Stimulated activated CD8-positive, alpha-beta memory T cell treated with anti-CD3 and anti-CD28 coated beads, Interleukin-15, amount 100 ng/mL, for 1 hour (primary cell): ENCODE measurements around the gene ANO2.

Source experiments
- DNase-seq: peaks from one replicate; pipeline ENCODE4 v3.0.0-alpha.2; 2020; ENCODE audit warnings: low read depth

ANO2 gene

GRCh38 chr12:5777451-5777850, 167.6 kb downstream of the ANO2 start:
- DNase-seq = no peak

- no peak for DNase-seq
Observed at GRCh38 chr12:5776091-5776490, 169.0 kb downstream of the ANO2 start.

- no peak for DNase-seq
Observed at GRCh38 chr12:5773550-5773949, 171.5 kb downstream of the ANO2 start.

- no peak for DNase-seq
Observed at GRCh38 chr12:5771756-5772155, 173.3 kb downstream of the ANO2 start.

- DNase-seq = no peak
Observed at GRCh38 chr12:5770727-5771126, 174.3 kb downstream of the ANO2 start.

- no peak for DNase-seq
Observed at GRCh38 chr12:5768581-5769196, 176.4 kb downstream of the ANO2 start.

- no peak for DNase-seq
Observed at GRCh38 chr12:5768171-5768570, 176.9 kb downstream of the ANO2 start.

GRCh38 chr12:5758347-5758746, 186.7 kb downstream of the ANO2 start:
- DNase-seq = no peak

- DNase-seq = no peak
Observed at GRCh38 chr12:5756338-5756842, 188.7 kb downstream of the ANO2 start.

- no peak for DNase-seq
Observed at GRCh38 chr12:5748027-5748426, 197.0 kb downstream of the ANO2 start.

- DNase-seq = no peak
Observed at GRCh38 chr12:5746917-5747316, 198.1 kb downstream of the ANO2 start.

GRCh38 chr12:5746036-5746908, 198.8 kb downstream of the ANO2 start:
- no peak for DNase-seq

- peak; percentile 31 for DNase-seq
Observed at GRCh38 chr12:5745251-5745888, 199.7 kb downstream of the ANO2 start.

GRCh38 chr12:5742258-5742657, 202.8 kb downstream of the ANO2 start:
- DNase-seq = no peak

- DNase-seq = no peak
Observed at GRCh38 chr12:5739917-5740316, 205.1 kb downstream of the ANO2 start.

GRCh38 chr12:5737778-5738177, 207.3 kb downstream of the ANO2 start:
- DNase-seq = no peak

- DNase-seq = no peak
Observed at GRCh38 chr12:5736527-5736926, 208.5 kb downstream of the ANO2 start.

- no peak for DNase-seq
Observed at GRCh38 chr12:5736016-5736415, 209.0 kb downstream of the ANO2 start.

GRCh38 chr12:5733916-5734315, 211.1 kb downstream of the ANO2 start:
- DNase-seq = no peak

GRCh38 chr12:5733136-5733755, 211.8 kb downstream of the ANO2 start:
- DNase-seq = no peak

- no peak for DNase-seq
Observed at GRCh38 chr12:5730962-5731361, 214.1 kb downstream of the ANO2 start.

- DNase-seq = no peak
Observed at GRCh38 chr12:5723711-5724252, 221.3 kb downstream of the ANO2 start.
